Caco-2 (cell line): ENCODE data around the gene FUBP3. TPM values are rescaled to one million over a fixed set of nuclear protein-coding genes. Genes with fewer than 3 reads are reported as not detected.
A peak's percentile ranks its signal among the peaks of the same experiment; 100 is the strongest.

Experiments used
- BruUV-seq: library from RNA; stranded (reverse); fragments of 400-500 nt; replicated peaks from 2 replicates; lab custom pipeline; 2021; lab: Mats Ljungman, UMichigan
- CTCF ChIA-PET: fragments of 300-600 bp; sonication (Branson Sonifier 250); formaldehyde crosslinking; loops from one replicate; lab custom pipeline; 2022; ENCODE audit warnings: antibody characterized with exemption; lab: Charles Lee
- POLR2A ChIA-PET: fragments of 300-600 bp; sonication (Branson Sonifier 250); formaldehyde crosslinking; loops from one replicate; lab custom pipeline; 2022; ENCODE audit warnings: antibody characterized with exemption; lab: Charles Lee
- DNase-seq, 2 experiments: peaks; one replicate each; pipeline versions ENCODE4 v3.0.0 to v3.0.0-alpha.2; 2020 to 2022
- H3K27me3 ChIP-seq: replicated peaks from 2 replicates; pipeline ENCODE4 v1.6.0; 2011; ENCODE audit warnings: low read length; ENCODE audit not compliant: control insufficient read depth, insufficient read depth
- H3K36me3 ChIP-seq: 2 replicates; pipeline ENCODE4 v1.5.1; 2011; ENCODE audit warnings: low read length; ENCODE audit not compliant: control insufficient read depth, insufficient read depth
- H3K4me1 ChIP-seq: fragments of 250-450 bp; sonication (Bioruptor Pico); 2 replicates; pipeline ENCODE4 v1.5.1; 2020; ENCODE audit warnings: mild to moderate bottlenecking
- H3K4me3 ChIP-seq: 2 replicates; pipeline ENCODE4 v1.5.1; 2011; ENCODE audit warnings: low read depth, mild to moderate bottlenecking, control low read depth, low read length
- H3K9me3 ChIP-seq: fragments of 250-450 bp; sonication (Bioruptor Pico); 2 replicates; pipeline ENCODE4 v1.5.1; 2020; ENCODE audit warnings: mild to moderate bottlenecking, moderate library complexity
- H3K27ac Mint-ChIP-seq: one replicate; pipeline ENCODE4 v1.8.0; 2022; ENCODE audit warnings: mixed read lengths; ENCODE audit not compliant: unreplicated experiment
- H3K27me3 Mint-ChIP-seq: one replicate; pipeline ENCODE4 v1.8.0; 2022; ENCODE audit warnings: mixed read lengths; ENCODE audit not compliant: insufficient read depth, unreplicated experiment
- H3K36me3 Mint-ChIP-seq: one replicate; pipeline ENCODE4 v1.8.0; 2022; ENCODE audit warnings: mild to moderate bottlenecking, mixed read lengths; ENCODE audit not compliant: insufficient read depth, unreplicated experiment
- H3K4me1 Mint-ChIP-seq: one replicate; pipeline ENCODE4 v1.8.0; 2022; ENCODE audit warnings: low read depth, mixed read lengths; ENCODE audit not compliant: unreplicated experiment
- H3K4me3 Mint-ChIP-seq: one replicate; pipeline ENCODE4 v1.8.0; 2022; ENCODE audit warnings: mild to moderate bottlenecking, moderate library complexity, mixed read lengths; ENCODE audit not compliant: unreplicated experiment
- H3K9me3 Mint-ChIP-seq: one replicate; pipeline ENCODE4 v1.8.0; 2022; ENCODE audit warnings: mixed read lengths; ENCODE audit not compliant: unreplicated experiment
- CTCF ChIP-seq, 2 experiments: fragments of 200-600 bp in 1 of 2; IDR thresholded peaks; 1 replicate in 1 of 2; 2 replicates in 1 of 2; pipeline versions ENCODE4 v1.5.1 to v1.8.0; 2011 to 2022; ENCODE audit warnings: antibody characterized with exemption in 1 of 2, control low read depth in 1 of 2, inconsistent platforms in 1 of 2, low read depth in 1 of 2, low read length in 1 of 2, mild to moderate bottlenecking in 1 of 2, moderate library complexity in 1 of 2; ENCODE audit not compliant: insufficient read depth in 1 of 2, severe bottlenecking in 1 of 2, unreplicated experiment in 1 of 2
- intact Hi-C: fragments of 100-400 bp; cut with micrococcal nuclease; formaldehyde crosslinking; loops from one replicate; pipeline ENCODE4 v1.10.0; 2022; ENCODE audit not compliant: unreplicated experiment
- total RNA-seq: library from RNA; stranded (reverse); gene quantifications from 2 replicates; pipeline ENCODE4 v1.2.3, GENCODE V29; 2022

Gene FUBP3
- total RNA-seq, 1 experiment from 2014 or later = 76.1 TPM

DNA sequence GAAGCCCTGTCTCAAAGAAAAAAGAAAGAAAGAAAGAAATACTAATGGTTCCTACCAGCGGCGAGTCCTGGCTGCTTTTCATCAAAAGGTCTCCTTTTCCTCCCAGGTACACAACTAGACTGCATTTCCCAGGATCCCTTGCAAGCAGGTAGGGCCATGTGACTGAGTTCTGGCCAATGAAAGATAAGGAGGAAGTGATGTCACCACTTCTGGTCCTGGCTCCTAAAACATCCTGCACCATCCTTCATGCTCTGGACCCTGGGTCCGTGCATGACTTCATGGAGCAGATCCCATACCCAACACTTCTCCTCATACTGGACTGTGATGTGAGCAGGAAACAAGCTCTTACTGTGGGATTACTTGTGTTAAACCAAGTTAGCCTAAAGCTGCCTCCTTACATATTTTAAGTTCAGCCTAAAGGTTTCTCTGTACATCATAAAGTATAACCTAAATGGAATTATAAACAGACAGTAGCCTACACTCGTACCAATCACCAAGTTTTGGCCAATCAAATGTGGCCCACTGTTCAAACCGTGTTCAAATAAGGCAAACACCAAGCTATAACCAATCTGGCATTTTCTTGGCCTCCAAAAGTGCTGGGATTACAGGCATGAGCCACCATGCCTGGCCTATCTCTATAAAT lies 30.2 kb upstream of the FUBP3 start:
- no peaks in the 10 kb centered on the region for H3K27me3 Mint-ChIP-seq
- Histone ChIP-seq H3K36me3 (no peaks in the 10 kb centered on the region), H3K27me3 (no peaks in the 10 kb centered on the region), H3K4me3 (no peak overlapping the region), H3K9me3 (peaks cover 12% of the 10 kb centered on the region), H3K4me1 (no peaks in the 10 kb centered on the region)
- POLR2A ChIA-PET = no interaction called here
- no peak for TF ChIP-seq CTCF (IDR thresholded peaks at IDR 0.05; ENCODE audit: insufficient read depth in 1 of 2, low read depth in 1 of 2, low read length in 1 of 2, severe bottlenecking in 1 of 2, unreplicated experiment in 1 of 2)
- H3K27ac Mint-ChIP-seq = no peak overlapping the region
- CTCF ChIA-PET = no interaction called here
- H3K4me3 Mint-ChIP-seq = no peak overlapping the region
- H3K4me1 Mint-ChIP-seq = no peaks in the 10 kb centered on the region
- BruUV-seq = no TSS peak
- intact Hi-C loops = no loop called here
- DNase-seq = peak in 1 of 2 experiments; percentile 43
- no peaks in the 10 kb centered on the region for H3K9me3 Mint-ChIP-seq
- H3K36me3 Mint-ChIP-seq = no peaks in the 10 kb centered on the region

DNA sequence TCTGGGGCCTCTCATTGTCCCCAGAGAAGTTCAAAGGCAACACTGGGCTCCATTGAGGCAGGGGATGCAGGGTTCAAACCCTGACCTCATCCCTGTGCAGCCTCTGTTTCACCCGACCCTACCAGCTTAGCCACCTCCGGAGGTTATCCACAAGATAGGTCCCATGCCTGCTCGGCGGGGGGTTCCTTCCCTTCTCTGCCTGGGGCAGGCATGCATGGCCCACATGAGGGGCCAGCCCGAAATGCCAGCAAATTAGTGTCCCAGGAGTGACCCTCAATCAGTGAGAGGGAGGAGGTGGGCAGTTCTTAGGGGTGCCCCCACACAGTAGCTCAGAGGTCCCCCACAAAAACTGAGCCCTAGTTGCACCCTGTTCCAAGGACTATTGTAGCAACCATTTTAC lies 24.8 kb upstream of the FUBP3 start:
- intact Hi-C loops = no loop called here
- Mint-ChIP-seq H3K9me3 (no peaks in the 10 kb centered on the region), H3K4me3 (no peak overlapping the region), H3K27ac (no peak overlapping the region), H3K27me3 (peaks cover 4% of the 10 kb centered on the region), H3K36me3 (no peaks in the 10 kb centered on the region), H3K4me1 (peaks cover 6% of the 10 kb centered on the region)
- no peaks in the 10 kb centered on the region for H3K36me3 ChIP-seq
- TF ChIP-seq CTCF (IDR thresholded peaks at IDR 0.05; ENCODE audit: insufficient read depth in 1 of 2, low read depth in 1 of 2, low read length in 1 of 2, severe bottlenecking in 1 of 2, unreplicated experiment in 1 of 2) = no peak
- POLR2A ChIA-PET = no interaction called here
- peaks cover 1% of the 10 kb centered on the region; the same call in 1 of the 2 replicates for H3K9me3 ChIP-seq
- CTCF ChIA-PET = no interaction called here
- 0 out of 2 replicates have a peak, but pooled peaks cover 3% of the 10 kb centered on the region for H3K4me1 ChIP-seq
- no TSS peak for BruUV-seq
- H3K27me3 ChIP-seq = no peaks in the 10 kb centered on the region
- DNase-seq = no peak
- H3K4me3 ChIP-seq = no peak overlapping the region

DNA sequence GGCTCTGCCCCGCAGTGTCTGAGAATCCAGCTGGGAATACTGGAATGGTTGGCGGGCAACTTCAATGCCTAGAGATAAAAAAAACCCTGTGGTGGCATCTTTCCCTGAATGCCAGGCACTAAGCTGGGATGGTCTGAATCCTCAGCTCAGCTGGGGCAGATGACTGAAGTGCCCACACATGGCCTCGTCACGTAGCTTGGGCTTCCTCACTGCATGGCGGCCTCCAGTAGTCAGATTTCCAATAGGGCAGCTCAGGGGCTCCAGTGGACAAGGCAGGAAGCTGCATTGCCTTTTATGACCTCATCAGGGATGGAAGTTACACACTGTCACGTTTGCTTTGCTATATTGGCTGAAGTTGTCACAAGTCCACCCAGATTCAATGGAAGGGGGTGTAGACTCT lies 24.3 kb upstream of the FUBP3 start:
- intact Hi-C loops = no loop called here
- H3K36me3 Mint-ChIP-seq = no peaks in the 10 kb centered on the region
- no peak for TF ChIP-seq CTCF (IDR thresholded peaks at IDR 0.05; ENCODE audit: insufficient read depth in 1 of 2, low read depth in 1 of 2, low read length in 1 of 2, severe bottlenecking in 1 of 2, unreplicated experiment in 1 of 2)
- no peaks in the 10 kb centered on the region for H3K27me3 ChIP-seq
- no peak overlapping the region for H3K27ac Mint-ChIP-seq
- BruUV-seq = no TSS peak
- H3K4me3 Mint-ChIP-seq = no peak overlapping the region
- ChIA-PET POLR2A (no interaction called here), CTCF (no interaction called here)
- no peaks in the 10 kb centered on the region for H3K9me3 Mint-ChIP-seq
- DNase-seq = no peak
- H3K27me3 Mint-ChIP-seq = peaks cover 4% of the 10 kb centered on the region
- H3K9me3 ChIP-seq = no peaks in the 10 kb centered on the region
- H3K36me3 ChIP-seq = no peaks in the 10 kb centered on the region
- no peak overlapping the region for H3K4me3 ChIP-seq
- H3K4me1 ChIP-seq = 0 out of 2 replicates have a peak, but pooled peaks cover 3% of the 10 kb centered on the region
- H3K4me1 Mint-ChIP-seq = peaks cover 6% of the 10 kb centered on the region
